PFSK-1 (cell line): Measurements from ENCODE around the gene MCMBP.

Source experiments
- FOXP2 ChIP-seq: optimal IDR thresholded peaks from 2 replicates; pipeline ENCODE3; 2011; ENCODE audit warnings: borderline replicate concordance, control low read depth, inconsistent platforms; ENCODE audit not compliant: insufficient read depth; ENCODE audit errors: extremely low read length, extremely low read depth
- POLR2AphosphoS5 ChIP-seq: IDR thresholded peaks from 2 replicates; pipeline ENCODE4 v1.6.1; 2012; ENCODE audit warnings: low read depth, mild to moderate bottlenecking, control low read depth, low read length, moderate library complexity
- REST ChIP-seq, 2 experiments: IDR thresholded peaks; 2 replicates each; pipeline versions ENCODE4 v1.6.1 to v1.8.0; 2011 to 2012; ENCODE audit warnings: low read depth in 2 of 2, low read length in 2 of 2, control low read depth in 1 of 2, inconsistent platforms in 1 of 2, mild to moderate bottlenecking in 1 of 2, moderate library complexity in 1 of 2; ENCODE audit not compliant: insufficient read depth in 1 of 2
- SIN3A ChIP-seq: IDR thresholded peaks from 2 replicates; pipeline ENCODE4 v1.6.1; 2012; ENCODE audit warnings: mild to moderate bottlenecking, low read length, moderate library complexity, borderline replicate concordance; ENCODE audit not compliant: insufficient read depth
- TAF1 ChIP-seq: IDR thresholded peaks from 2 replicates; pipeline ENCODE4 v1.6.1; 2012; ENCODE audit warnings: low read length, control low read depth, borderline replicate concordance; ENCODE audit not compliant: insufficient read depth

Gene MCMBP

GRCh38 chr10:119780879-119781480 is 91.7 kb downstream of the MCMBP start:
- no peak for TF ChIP-seq TAF1
- no peak for TF ChIP-seq SIN3A
- TF ChIP-seq FOXP2 = no peak
- TF ChIP-seq REST (IDR thresholded peaks at IDR 0.05; ENCODE audit: insufficient read depth in 1 of 2, low read depth in 2 of 2, low read length in 2 of 2) = no peak
- no peak for TF ChIP-seq POLR2AphosphoS5
